Activated CD8-positive, alpha-beta T cell treated with anti-CD3 and anti-CD28 coated beads for 36 hours (primary cell): ENCODE results near the gene DIS3L2. TPM values are rescaled to one million over a fixed set of nuclear protein-coding genes. Genes with fewer than 3 reads are reported as not detected.

Experiments used
- ATAC-seq: fragments of 200-7000 bp; cut with Tn5 transposase; one replicate; pipeline ENCODE4 v1.10.0; 2021; ENCODE audit warnings: mild to moderate bottlenecking, moderate library complexity
- CTCF ChIA-PET: fragments of 350-600 bp; sonication (Branson Sonifier 250); formaldehyde crosslinking; loops from one replicate; lab custom pipeline; 2021; ENCODE audit warnings: antibody characterized with exemption; lab: Charles Lee
- POLR2A ChIA-PET: fragments of 350-600 bp; sonication (Branson Sonifier 250); formaldehyde crosslinking; loops from one replicate; lab custom pipeline; 2021; ENCODE audit warnings: antibody characterized with exemption; lab: Charles Lee
- DNase-seq: peaks from one replicate; pipeline ENCODE4 v3.0.0-alpha.2; 2020
- H3K27ac Mint-ChIP-seq: one replicate; pipeline ENCODE4 v1.8.0; 2021; ENCODE audit warnings: mild to moderate bottlenecking, mixed read lengths
- H3K27me3 Mint-ChIP-seq: one replicate; pipeline ENCODE4 v1.8.0; 2021; ENCODE audit warnings: mixed read lengths
- H3K36me3 Mint-ChIP-seq: one replicate; pipeline ENCODE4 v1.8.0; 2021; ENCODE audit warnings: low read depth, mixed read lengths
- H3K4me1 Mint-ChIP-seq: one replicate; pipeline ENCODE4 v1.8.0; 2021; ENCODE audit warnings: low read depth, mixed read lengths
- H3K4me3 Mint-ChIP-seq: one replicate; pipeline ENCODE4 v1.8.0; 2021; ENCODE audit warnings: mild to moderate bottlenecking, moderate library complexity, mixed read lengths
- H3K9me3 Mint-ChIP-seq: one replicate; pipeline ENCODE4 v1.8.0; 2021; ENCODE audit warnings: mixed read lengths
- CTCF ChIP-seq: fragments of 200-600 bp; IDR thresholded peaks from one replicate; pipeline ENCODE4 v1.8.0; 2022; ENCODE audit warnings: antibody characterized with exemption, mild to moderate bottlenecking
- intact Hi-C: fragments of 100-400 bp; cut with micrococcal nuclease; formaldehyde crosslinking; loops from one replicate; pipeline ENCODE4 v1.10.0; 2022
- total RNA-seq, 2 experiments: library from RNA; stranded (reverse); gene quantifications; one replicate each; pipeline ENCODE4 v1.2.3, GENCODE V29; 2021

The DIS3L2 gene
- total RNA-seq, 2 experiments from 2014 or later, result 26.5 to 27.2 TPM

DNA sequence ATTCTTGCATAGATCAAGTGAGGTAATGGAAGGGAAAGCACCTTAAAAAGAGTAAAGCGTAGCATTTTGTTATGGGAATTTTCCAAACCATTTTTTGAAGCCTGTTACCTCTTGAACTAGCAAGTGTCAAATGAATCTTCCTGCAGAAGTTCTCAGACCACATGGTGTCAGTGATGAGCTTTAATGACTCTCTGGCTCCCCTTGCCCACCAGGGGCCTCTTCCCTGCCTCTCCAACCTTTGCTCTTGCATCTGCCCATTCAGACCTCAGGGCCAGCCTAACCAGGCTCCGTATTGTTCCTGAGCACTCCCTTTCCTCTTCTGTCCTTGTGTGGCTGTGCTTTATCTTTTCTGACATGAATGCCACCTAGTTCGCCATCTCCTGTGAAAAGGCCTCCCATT lies 155.9 kb downstream of the DIS3L2 start:
- peaks cover 6% of the 10 kb centered on the region for H3K36me3 Mint-ChIP-seq
- no peak overlapping the region for H3K27ac Mint-ChIP-seq
- H3K4me3 Mint-ChIP-seq, result no peak overlapping the region
- no peaks in the 10 kb centered on the region for H3K27me3 Mint-ChIP-seq
- intact Hi-C loops, result no loop called here
- ChIA-PET POLR2A (no interaction called here), CTCF (interaction anchor here (0.7 to 1.0 kb wide), 2 partner anchors 10 to 14 kb away, joined by 3 read pairs; no protein-coding TSS in a partner anchor)
- H3K4me1 Mint-ChIP-seq, result peaks cover 3% of the 10 kb centered on the region
- DNase-seq (no peak), ATAC-seq (no peak)
- peaks cover 5% of the 10 kb centered on the region for H3K9me3 Mint-ChIP-seq
- no peak for TF ChIP-seq CTCF

- H3K4me1 Mint-ChIP-seq, result no peaks in the 10 kb centered on the region
- no peak overlapping the region for H3K4me3 Mint-ChIP-seq
- ChIA-PET CTCF (no interaction called here), POLR2A (no interaction called here)
- no peaks in the 10 kb centered on the region for H3K9me3 Mint-ChIP-seq
- H3K36me3 Mint-ChIP-seq, result peaks cover 1% of the 10 kb centered on the region
- no peak for ATAC-seq
- no peaks in the 10 kb centered on the region for H3K27me3 Mint-ChIP-seq
- DNase-seq, result no peak
- H3K27ac Mint-ChIP-seq, result no peak overlapping the region
- no peak for TF ChIP-seq CTCF
- intact Hi-C loops, result no loop called here
Measured at GRCh38 chr2:232120911-232121310, 159.4 kb downstream of the DIS3L2 start.

- Mint-ChIP-seq H3K36me3 (no peaks in the 10 kb centered on the region), H3K4me3 (no peak overlapping the region), H3K4me1 (peaks cover 5% of the 10 kb centered on the region), H3K27me3 (no peaks in the 10 kb centered on the region), H3K9me3 (no peaks in the 10 kb centered on the region), H3K27ac (no peak overlapping the region)
- POLR2A ChIA-PET, result no interaction called here
- intact Hi-C loops, result no loop called here
- ATAC-seq (no peak), DNase-seq (no peak)
- CTCF ChIA-PET, result no interaction called here
- no peak for TF ChIP-seq CTCF
Measured at GRCh38 chr2:232124309-232124708, 162.8 kb downstream of the DIS3L2 start.

- no peak for DNase-seq
- no peak for ATAC-seq
- Mint-ChIP-seq H3K9me3 (no peaks in the 10 kb centered on the region), H3K27ac (no peak overlapping the region), H3K27me3 (no peaks in the 10 kb centered on the region), H3K4me3 (no peak overlapping the region), H3K4me1 (peaks cover 6% of the 10 kb centered on the region), H3K36me3 (peaks cover 5% of the 10 kb centered on the region)
- CTCF ChIA-PET, result interaction anchor here (0.8 to 1.9 kb wide), 6 partner anchors 14 to 274 kb away, joined by 3 to 9 read pairs (median 4); no protein-coding TSS in a partner anchor
- POLR2A ChIA-PET, result interaction anchor here (1.1 to 1.4 kb wide), 2 partner anchors 11 to 98 kb away, joined by 3 to 7 read pairs; no protein-coding TSS in a partner anchor
- intact Hi-C loops, result no loop called here
- TF ChIP-seq CTCF, result no peak
Measured at GRCh38 chr2:232126301-232127099, 165.0 kb downstream of the DIS3L2 start.

- DNase-seq (no peak), ATAC-seq (no peak)
- Mint-ChIP-seq H3K27ac (no peak overlapping the region), H3K27me3 (no peaks in the 10 kb centered on the region), H3K4me1 (peaks cover 10% of the 10 kb centered on the region), H3K4me3 (no peak overlapping the region), H3K9me3 (no peaks in the 10 kb centered on the region), H3K36me3 (peaks cover 12% of the 10 kb centered on the region)
- ChIA-PET CTCF (no interaction called here), POLR2A (interaction anchor here (0.6 kb wide), 1 partner anchor 163 kb away, joined by 5 read pairs; no protein-coding TSS in a partner anchor)
- intact Hi-C loops, result no loop called here
- TF ChIP-seq CTCF, result no peak
Measured at GRCh38 chr2:232129483-232129882, 168.0 kb downstream of the DIS3L2 start.
